ENCODE measurements around the gene SLC22A17.

SLC22A17 gene

GRCh38 chr14:23299211-23299957 lies 53.3 kb downstream of the SLC22A17 start:
- Mint-ChIP-seq H3K4me1 (peaks cover 39% of the 10 kb centered on the region), H3K27me3 (ENCODE audit: low read depth, poor library complexity) (no peaks in the 10 kb centered on the region), H3K36me3 (ENCODE audit: low read depth) (peaks cover 23% of the 10 kb centered on the region), H3K9me3 (no peaks in the 10 kb centered on the region), H3K4me3 (peak overlapping the region; percentile 69), H3K27ac (no peak overlapping the region)
- TF ChIP-seq, protein P1, sequence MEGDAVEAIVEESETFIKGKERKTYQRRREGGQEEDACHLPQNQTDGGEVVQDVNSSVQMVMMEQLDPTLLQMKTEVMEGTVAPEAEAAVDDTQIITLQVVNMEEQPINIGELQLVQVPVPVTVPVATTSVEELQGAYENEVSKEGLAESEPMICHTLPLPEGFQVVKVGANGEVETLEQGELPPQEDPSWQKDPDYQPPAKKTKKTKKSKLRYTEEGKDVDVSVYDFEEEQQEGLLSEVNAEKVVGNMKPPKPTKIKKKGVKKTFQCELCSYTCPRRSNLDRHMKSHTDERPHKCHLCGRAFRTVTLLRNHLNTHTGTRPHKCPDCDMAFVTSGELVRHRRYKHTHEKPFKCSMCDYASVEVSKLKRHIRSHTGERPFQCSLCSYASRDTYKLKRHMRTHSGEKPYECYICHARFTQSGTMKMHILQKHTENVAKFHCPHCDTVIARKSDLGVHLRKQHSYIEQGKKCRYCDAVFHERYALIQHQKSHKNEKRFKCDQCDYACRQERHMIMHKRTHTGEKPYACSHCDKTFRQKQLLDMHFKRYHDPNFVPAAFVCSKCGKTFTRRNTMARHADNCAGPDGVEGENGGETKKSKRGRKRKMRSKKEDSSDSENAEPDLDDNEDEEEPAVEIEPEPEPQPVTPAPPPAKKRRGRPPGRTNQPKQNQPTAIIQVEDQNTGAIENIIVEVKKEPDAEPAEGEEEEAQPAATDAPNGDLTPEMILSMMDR (IDR thresholded peaks at IDR 0.05) = peak; percentile 8
- no peak for DNase-seq

DNA sequence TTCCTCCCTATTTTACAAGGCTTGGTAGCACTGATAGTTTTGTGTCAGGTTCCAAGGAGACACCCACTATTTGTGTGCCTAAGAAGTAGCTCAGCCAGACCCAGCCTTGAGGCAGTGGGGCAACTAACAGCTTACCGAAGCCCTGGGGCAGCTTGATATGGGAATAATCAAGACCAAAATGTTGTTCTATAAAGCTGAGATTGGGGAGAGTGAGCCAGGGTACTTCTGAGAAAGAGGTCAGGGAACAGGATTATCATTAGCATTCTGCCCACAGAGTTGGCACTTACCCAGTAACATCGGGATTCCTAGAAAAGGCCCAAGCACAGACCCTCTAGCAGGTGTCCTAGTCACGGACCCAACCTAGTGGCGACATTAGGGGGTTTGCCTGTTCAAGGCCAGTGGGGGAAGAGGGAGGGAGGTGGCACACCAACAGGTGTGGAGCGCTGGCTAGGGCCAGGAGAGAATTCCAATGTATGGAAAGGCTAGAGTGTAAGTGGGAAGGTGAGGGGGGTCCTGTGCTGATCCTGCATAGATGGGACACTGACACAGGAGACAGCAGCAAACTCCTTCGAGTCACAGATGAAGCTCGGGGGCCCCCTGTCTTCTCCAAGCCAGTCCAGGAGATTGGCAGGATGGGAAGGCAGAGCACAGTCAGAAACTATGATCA lies 54.9 kb downstream of the SLC22A17 start:
- H3K27me3 Mint-ChIP-seq (ENCODE audit: low read depth, poor library complexity) = peaks cover 12% of the 10 kb centered on the region
- H3K4me1 Mint-ChIP-seq = peaks cover 33% of the 10 kb centered on the region
- H3K27ac Mint-ChIP-seq = no peak overlapping the region
- H3K4me3 Mint-ChIP-seq = no peak overlapping the region
- TF ChIP-seq, protein P1 (IDR thresholded peaks at IDR 0.05) = no peak
- DNase-seq = no peak
- H3K36me3 Mint-ChIP-seq (ENCODE audit: low read depth) = peaks cover 23% of the 10 kb centered on the region
- no peaks in the 10 kb centered on the region for H3K9me3 Mint-ChIP-seq

GRCh38 chr14:23297096-23297495 lies 55.6 kb downstream of the SLC22A17 start:
- peaks cover 28% of the 10 kb centered on the region for H3K4me1 Mint-ChIP-seq
- no peaks in the 10 kb centered on the region for H3K9me3 Mint-ChIP-seq
- TF ChIP-seq, protein P1 (IDR thresholded peaks at IDR 0.05) = no peak
- peaks cover 23% of the 10 kb centered on the region for H3K36me3 Mint-ChIP-seq (ENCODE audit: low read depth)
- peaks cover 15% of the 10 kb centered on the region for H3K27me3 Mint-ChIP-seq (ENCODE audit: low read depth, poor library complexity)
- DNase-seq = no peak
- H3K27ac Mint-ChIP-seq = peak overlapping the region; percentile 26
- no peak overlapping the region for H3K4me3 Mint-ChIP-seq

All from nephron progenitor cell (in vitro differentiated cells).